COLO829 (cell line): ENCODE results near the gene PLD2.
"Not testable (repeated sequence)": the region's sequence is repeated elsewhere in the genome, so short reads cannot be mapped to it uniquely, and the experiment has no call there.

ENCODE experiments used
- DNase-seq: peaks from one replicate; pipeline ENCODE4 v3.0.0; 2012; ENCODE audit warnings: low spot score

The PLD2 gene

DNA sequence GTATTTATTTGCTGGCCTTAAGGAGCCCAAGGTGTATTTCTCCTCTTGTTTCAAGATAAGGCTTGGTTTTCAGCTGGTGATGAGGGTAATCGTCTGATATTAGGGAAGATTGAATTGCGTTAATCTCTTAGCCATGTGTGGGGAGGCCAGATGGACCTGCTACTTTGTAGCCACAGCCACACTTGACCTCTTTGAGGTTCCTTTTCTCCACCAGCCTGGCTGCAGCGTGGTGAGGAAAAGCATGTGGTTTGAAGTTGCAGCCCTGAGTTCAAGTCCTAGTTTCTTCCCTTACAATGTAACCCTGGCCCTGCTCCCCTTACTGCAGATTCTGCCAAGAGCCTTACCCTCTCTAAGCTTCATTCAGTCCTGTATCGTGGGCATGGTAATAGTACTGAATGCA, 29.3 kb downstream of the PLD2 start:
- DNase-seq: no peak

DNA sequence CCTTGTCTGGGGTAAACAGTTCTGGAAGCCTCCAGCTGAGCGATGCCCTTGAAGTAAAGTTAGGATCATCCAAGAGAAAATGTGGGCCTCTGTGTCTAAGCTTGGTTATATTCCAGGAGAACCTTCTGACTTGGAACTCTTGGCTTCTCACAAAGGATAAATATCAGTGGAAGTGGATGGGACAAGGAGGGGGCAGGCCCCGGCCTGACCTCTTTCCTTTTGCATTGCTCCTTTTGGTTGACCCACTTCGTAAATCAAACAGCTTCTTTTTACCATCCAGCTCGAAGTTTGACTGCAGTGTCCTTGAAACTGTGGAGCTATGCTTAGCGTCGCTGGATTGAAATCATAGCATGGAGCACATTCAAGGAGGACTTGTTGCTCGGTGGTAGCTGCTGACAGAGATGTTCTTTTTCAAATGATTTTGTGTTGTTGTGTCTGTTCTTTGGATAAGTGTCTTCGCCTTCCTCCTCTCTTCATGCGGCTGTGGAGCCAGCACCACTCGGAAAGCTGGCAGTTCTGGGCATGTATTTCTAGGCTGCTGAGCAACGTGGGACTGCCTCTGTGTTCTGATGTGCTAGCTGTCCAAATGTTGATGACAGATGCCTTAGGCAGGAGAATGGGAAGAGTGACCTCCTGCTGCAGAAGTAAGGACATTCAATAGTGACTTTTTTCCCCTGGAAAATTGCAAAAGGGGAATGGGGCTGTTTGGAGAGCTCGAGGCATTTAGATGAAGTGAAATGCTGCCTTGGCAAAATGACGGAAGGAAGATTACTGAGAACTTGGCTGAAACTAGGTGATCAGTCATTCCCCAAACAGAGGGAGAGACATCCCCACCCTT, 30.7 kb downstream of the PLD2 start:
- DNase-seq: no peak

DNA sequence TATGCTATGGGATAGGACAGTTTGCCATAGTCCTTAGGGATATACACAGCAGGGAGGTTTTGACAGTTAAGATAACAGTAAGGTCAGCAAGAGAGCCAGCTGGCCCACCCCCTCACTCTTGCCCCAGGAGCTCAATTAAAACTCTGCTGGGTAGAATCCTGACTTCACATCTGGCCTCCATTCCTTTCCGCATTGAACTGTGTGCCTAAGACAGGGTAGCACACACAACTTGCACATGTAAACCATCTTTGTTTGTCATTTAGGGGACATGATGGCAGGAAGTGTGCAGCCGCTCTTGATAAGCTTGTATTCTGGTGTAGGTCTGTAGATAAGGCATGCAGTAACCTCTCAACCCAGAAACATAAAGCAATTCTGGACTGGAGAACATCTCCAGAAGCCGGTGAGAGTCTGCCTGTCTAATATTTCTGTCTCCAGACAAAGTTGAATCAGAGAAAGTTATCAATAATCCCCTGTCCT, 31.4 kb downstream of the PLD2 start:
- DNase-seq: no peak

DNA sequence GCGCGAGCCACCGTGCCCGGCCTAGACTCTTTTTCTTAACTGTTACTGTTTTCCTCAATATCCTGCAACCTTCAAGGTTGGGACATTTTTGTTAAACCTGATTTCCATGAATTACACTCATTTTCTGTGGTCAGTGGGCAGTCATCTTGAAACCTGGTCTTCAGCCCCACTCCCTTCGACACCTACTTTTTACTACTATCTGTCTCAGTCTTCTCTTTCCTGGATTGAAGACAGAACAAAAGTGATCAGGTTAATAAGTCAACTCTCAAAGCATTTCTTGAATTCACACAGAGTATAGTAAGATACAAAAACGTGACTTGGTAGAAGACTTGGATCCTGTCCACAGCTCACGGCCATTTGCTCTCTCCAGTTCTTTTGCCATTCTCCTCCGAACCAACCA, 32.3 kb downstream of the PLD2 start:
- no peak for DNase-seq

DNA sequence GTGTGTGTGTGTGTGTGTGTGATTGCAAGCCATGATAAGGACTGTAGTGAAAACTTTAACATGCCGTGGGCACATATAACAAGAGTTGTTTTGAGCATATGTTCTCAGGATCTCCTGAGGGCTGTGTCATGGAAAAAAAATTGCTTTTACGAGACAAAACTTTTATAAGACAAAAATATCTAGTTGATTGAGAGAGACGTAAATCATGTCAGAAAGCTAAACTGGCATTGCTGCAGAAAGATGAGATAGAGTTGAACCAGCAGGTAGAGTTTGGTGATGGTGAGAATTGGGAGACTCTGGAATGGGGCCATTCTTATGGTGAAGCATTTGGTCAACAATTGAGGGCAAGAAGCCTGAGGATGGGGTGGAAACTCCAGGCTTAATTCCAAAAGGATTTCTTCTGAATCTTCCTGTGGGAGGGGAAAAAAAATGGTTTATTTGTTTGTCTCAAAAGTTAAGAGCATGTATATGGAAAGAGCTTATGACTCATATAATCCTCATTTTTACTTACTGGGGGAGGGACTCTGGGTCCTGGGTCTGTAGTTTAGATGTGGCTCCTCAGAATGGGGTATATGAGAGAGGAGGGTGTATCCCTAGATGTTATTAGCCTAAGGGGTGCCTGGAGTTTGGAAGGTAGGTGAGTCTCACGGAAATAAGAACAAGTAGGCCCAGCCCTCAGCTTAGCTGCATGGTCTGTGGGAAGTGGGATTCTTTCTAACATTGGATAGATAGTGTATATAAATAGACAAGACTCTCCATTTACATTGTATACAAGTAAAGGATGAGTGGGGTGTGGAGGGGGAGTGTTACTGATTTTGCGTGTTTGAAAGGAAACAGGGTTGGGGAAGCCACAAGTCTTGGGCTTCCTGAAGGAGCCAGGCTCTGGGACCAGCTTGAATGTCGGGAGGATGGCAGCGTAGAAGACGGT, 33.3 kb downstream of the PLD2 start:
- no peak for DNase-seq

DNA sequence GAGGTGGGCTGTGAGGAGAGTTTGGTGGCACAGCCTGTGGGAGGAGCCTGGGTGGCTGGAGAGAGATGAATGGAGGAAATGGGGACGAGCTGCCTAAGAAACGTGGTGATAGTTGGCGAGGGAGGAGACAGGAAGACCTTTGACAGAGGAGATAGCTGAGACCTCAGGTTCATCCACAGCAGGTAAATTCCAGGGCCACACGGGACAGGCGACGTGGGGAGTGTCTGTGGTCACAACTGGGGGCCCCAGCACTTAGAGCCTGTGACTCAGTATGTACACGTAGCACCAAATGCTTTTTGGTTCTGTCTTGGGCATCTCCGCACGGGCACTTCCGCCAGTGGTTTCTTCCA, 33.9 kb downstream of the PLD2 start:
- no peak for DNase-seq

DNA sequence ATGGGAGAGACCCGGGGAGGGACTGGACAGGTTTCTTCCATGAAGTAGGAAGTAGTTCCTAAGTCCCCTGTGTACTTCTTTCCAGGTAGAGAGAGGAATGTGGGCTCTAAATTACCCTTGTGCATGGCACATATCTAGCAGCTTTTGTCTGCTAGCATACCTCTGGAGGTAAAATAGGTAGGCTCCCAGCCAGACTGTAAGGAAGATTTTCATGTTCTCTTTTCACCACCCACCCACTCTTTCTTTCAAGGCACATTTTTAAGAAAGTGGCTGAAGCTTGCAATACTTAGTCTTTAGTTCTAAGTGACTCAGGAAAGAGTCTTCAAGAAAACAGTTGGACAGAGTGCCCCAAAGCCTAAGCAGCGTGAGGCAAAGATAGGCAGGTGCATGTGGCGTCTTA, 35.4 kb downstream of the PLD2 start:
- DNase-seq: no peak

DNA sequence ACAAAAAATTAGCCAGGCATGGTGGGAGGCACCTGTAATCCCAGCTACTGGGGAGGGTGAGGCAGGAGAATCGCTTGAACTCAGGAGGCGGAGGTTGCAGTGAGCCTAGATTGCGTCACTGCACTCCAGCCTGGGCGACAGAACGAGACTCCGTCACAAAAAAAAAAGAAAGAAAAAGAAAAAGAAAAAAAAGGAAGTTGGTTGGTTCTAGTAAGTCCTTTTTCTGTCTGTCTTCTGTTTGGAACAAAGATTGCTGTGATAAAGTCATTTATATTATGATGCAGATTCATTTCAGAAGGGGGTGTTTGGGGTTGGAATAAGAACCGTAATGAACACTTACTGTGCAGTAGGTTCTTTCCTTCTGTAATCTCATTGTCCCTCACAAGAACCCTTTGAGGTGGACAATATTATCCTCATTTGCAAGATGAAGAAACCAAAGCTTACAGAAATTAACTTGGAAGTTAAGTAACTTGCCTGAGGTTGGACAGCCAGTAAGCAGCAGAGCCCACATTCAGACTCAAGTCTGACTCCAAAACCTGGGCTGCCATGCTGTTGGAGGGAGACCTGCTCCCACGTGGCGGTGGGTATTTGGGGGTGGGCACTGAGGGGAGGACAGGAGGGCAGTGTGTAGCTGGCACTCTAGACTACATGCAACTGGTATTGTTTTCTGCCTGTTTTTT, 36.5 kb downstream of the PLD2 start:
- no peak for DNase-seq

DNA sequence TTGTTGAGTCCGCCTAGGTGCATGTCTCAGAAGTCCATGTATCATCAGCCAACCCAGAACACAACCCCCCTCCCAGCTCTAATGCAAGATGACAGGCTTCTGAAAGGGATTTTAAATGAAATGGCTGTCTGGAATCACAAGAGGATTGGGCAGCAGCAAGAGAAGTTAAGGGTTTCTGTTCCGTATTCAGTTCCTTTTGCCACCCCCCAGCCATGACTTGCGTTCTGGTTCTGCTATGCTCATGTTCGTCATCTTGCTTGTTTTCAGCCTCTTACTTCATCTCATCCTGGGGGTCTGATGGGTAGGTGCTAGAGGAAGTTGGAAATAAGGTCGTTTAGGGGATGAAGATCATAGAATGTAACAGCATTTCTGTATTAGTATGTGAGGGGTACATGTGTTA, 38.2 kb downstream of the PLD2 start:
- no peak for DNase-seq

DNA sequence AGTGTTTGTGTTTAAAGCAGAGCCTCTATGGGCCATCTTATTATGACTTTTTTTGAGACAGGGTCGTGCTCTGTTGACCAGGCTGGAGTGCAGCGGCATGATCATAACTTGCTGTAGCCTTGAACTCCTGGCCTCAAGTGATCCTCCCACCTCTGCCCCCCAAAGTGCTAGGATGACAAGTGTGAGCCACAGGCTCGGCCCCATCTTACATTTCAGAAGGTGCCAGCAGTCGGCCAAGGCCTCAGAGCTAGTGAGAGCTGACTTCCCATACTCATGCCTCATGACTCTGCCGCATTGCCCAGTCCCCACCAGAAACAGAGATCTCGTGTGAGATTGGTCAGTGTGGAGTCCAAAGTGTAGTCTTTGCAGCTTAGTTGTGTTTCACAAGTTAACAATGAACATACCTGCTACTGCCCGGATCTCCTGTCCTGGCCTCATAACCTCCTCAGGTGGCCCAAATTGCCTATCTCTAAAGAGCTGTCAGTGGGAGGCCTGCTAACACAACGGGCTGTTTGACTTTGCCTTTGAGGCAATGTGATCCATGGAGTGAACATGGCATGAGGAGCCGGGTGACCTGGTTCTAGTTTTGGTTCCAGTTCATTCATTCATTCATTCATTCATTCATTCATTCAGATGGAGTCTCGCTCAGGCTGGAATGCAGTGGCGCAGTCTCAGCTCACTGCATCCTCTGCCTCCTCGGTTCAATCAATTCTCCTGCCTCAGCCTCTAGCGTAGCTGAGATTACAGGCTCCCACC, 39.9 kb downstream of the PLD2 start:
- DNase-seq: no peak

DNA sequence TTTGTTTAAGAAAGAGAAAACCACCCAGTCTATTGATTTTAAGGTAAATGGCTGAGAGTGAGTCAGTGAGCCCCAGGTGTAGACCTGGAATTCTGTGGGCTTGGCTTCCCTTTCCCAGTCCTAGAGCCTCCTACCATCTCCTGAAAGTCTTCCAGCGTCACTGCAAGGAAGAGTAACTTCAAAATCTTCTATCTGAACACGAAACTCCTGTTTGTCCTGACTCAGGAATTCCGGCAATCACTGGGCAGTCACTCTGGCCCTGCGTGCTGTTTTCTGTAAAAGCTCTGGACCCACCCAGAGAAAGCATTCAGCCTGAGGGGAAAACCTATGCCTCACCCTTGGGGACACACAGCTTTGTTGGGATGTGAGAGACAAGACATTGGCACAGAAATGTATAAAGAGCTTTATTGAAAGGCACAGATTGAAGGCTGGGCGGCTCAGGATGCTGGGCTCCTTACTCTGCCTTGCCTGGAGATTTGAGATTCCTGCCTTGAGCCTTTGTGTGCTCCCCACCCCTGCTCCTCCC, 42.1 kb downstream of the PLD2 start:
- no peak for DNase-seq

DNA sequence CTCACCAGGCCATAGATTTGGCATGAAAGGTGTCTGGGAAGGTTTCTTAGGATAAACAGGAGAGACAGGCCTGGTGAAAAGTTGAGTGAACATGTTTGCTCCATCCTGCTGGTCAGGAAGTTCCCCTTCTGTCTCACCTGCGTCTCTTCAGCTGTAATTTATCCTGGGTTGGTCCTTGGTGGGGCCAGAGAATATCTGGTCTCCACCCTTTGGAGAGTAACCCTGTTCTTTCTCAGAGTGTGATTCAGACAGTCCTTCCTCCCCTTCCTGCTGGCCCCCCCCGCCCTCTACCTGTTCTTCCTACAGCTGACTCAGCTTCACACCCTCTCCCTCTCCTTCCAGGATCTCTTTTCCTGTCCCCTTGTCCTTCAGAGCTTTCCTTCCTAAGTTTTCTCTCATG, 43.3 kb downstream of the PLD2 start:
- no peak for DNase-seq

DNA sequence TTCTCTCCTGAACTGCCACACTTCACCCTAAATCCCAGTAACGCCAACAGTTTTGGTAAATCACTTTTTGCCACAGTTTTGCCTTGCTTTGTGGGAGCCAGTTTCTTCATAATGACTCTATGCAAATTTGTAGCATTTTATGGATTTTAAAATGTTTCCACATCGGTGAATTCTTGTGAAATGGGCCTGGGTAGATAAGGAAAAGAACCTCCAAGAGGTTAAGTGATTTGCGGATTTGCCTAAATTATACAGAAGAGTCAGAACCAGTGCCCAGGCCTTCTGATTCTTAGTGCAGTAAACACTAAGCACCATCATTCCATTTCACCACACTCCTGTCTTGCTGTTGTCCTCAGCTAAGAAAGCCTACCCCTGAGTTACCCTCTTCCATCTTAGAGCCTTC, 44.1 kb downstream of the PLD2 start:
- DNase-seq: no peak

DNA sequence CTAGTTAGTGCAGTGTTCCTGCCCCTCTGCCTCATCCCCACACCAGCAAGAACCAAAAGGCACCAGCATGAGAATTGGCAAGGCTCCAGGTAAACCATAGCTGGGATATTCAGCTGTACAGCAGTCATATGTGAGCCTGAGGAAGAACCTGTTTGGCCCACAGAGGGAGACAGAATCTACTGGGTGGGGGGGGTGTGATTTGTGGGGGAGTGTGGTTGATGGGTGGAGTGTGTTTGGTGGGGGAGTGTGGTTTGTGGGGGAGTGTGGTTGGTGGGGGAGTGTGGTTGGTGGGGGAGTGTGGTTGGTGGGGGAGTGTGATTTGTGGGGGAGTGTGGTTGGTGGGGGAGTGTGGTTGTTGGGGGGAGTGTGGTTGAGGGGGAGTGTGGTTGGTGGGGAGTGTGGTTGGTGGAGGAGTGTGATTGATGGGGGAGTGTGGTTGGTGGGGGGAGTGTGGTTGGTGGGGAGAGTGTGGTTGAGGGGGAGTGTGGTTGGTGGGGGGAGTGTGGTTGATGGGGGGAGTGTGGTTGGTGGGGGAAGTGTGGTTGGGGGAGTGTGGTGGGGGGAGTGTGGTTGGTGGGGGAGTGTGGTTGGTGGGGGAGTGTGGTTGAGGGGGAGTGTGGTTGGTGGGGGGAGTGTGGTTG, 45.7 kb downstream of the PLD2 start:
- no peak for DNase-seq

DNA sequence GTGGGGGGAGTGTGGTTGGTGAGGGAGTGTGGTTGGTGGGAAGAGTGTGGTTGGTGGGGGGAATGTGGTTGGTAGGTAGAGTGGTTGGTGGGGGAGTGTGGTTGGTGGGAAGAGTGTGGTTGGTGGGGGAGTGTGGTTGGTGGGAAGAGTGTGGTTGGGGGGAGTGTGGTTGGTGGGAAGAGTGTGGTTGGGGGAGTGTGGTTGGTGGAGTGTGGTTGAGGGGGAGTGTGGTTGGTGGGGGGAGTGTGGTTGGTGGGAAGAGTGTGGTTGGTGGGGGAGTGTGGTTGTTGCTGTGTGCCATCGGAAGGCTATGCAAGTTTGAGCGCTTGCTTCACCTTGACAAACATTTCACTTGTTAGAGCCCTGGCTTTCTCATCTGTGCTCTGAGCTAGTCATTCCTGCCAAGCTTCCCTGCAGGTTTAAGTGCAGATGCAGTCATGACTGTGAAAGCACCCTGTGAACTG, 46.3 kb downstream of the PLD2 start:
- no peak for DNase-seq

DNA sequence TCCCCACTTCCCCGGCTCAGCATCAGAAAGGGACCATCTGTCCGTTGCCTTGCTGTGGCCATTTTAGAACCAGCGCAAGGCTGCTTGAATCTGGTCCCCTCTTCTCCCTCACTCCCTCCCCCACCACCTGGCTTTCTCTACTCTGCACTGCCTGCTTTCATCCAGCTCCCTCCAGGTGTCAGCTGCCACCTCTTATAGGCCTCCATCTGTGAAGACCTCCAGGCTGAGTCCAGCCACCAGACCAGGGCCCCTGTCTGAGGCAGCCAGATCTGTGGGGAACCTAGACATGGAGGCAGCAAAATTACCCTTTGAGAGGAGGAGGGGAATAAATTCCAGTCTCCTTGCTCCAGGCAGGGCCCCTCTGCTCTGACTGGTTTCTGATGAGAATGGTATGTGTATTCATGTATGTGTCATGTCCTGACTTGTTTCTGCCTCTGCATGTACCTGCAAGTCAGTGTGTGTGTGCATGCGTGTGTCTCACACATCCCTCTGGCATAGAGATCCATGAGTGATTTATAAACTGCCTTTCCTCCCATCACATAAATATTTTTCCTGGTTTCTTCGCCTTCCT, 47.2 kb downstream of the PLD2 start:
- DNase-seq: no peak

DNA sequence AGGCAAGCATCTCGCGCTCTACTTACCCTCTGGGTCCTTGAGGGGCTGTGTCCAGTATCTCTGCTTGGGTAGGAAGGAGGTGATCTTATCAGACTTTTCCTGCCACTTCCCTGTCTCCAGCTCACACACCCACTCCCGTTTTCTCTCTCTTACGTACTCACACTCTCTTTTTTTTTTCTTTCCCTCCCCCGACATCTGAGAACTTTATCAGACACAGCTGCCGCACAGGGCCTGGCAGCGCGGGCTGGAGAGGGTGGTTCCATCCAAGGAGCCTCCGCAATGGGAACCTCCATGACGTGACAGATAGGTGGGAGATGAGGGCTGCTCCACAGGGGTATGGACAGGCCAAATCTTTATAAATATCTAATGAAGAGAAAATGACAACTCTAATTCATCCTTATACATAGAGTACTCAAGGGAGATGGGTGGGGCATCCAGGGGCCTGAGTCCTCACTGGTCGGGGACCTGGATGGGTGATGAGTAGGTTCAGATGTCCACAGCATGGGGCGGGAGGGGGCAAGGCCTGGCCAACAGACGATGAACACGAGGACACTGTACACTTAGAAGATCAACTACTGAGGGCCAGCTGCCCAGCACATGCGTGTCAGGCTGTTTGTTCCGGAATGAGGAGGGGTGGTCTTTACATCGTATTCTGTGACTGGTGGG, 49.5 kb downstream of the PLD2 start:
- DNase-seq: no peak

DNA sequence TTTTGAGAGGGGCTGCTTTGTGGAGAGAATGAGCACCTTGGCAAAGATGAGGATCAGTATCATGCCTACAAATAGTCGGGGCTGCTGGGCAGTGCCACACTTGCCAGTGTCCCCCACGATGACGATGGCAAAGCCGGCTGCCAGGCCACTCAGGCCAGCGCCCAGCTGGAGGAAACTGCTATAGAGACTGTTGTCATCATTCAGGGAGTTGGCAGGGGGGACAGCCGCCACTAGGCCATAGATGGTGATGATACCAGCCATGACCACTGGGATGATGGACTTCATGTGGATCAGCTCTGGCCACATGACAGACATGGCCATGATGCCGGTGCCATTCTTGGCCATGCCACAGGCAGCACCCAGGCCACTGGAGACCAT, 50.0 kb downstream of the PLD2 start:
- no peak for DNase-seq

DNA sequence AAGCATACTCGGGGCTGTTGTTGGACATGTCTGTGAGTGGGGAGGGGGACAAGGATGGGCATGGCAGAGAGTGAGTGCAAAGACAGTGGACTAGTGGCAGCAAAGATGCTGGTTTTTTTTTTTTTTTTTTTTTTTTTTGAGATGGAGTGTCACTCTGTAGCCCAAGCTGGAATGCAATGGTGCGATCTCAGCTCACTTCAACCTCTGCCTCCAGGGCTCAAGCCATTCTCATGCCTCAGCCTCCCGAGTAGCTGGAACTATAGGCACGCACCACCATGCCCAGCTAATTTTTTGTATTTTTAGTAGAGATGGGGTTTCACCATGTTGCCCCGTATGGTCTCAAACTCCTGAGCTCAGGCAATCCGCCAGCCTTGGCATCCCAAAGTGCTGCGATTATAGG, 50.4 kb downstream of the PLD2 start:
- DNase-seq: not testable (repeated sequence)
